Fibroblast of the aortic adventitia (primary cell): ENCODE measurements around the gene ZBTB18. TPM values are rescaled to one million over a fixed set of nuclear protein-coding genes. Genes with fewer than 3 reads are reported as not detected.
A peak's percentile ranks its signal among the peaks of the same experiment; 100 is the strongest.
"Not testable (repeated sequence)": the region's sequence is repeated elsewhere in the genome, so short reads cannot be mapped to it uniquely, and the experiment has no call there.

Experiments
- DNase-seq: peaks from one replicate; pipeline ENCODE4 v3.0.0-alpha.2; 2010; ENCODE audit warnings: low read depth
- H3K4me3 ChIP-seq: 2 replicates; pipeline ENCODE4 v1.5.1; 2011; ENCODE audit warnings: low read depth, mild to moderate bottlenecking, control low read depth, low read length, moderate library complexity
- total RNA-seq: library from RNA; depleted of rRNA; stranded (reverse); fragments of >200 nt; gene quantifications from 2 replicates; pipeline ENCODE4 v1.2.3, GENCODE V29; 2012; ENCODE audit warnings: low replicate concordance
- TF ChIP-seq, protein P1 (sequence below): IDR thresholded peaks from 2 replicates; pipeline ENCODE4 v1.5.1; 2011; ENCODE audit warnings: mild to moderate bottlenecking, low read length, control low read depth, inconsistent platforms; ENCODE audit not compliant: insufficient read depth

Gene ZBTB18
- total RNA-seq, 1 donor, result 2.9 TPM

DNA sequence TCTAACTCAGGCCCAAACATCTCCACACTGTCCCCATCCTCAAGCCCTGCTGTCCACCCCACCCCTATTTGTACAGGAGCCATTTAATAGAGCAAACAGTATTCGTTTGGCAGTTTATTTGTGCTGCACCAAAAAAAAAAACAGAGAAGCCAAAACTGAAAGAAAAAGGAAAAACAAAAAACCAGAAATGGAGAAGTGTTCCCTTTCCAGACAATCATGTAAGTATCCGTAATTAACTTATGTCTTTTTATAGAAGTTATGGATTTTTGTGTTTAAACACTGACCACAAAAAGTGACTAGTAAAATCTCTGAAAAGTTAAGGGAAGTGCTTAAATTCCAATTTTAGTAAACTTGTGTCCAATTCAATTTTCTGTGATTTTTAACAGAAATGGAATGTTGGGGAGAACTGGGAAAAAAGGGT lies 40.4 kb upstream of the ZBTB18 start:
- H3K4me3 ChIP-seq, result no peak overlapping the region
- peak; percentile 22 for DNase-seq
- TF ChIP-seq, protein P1, sequence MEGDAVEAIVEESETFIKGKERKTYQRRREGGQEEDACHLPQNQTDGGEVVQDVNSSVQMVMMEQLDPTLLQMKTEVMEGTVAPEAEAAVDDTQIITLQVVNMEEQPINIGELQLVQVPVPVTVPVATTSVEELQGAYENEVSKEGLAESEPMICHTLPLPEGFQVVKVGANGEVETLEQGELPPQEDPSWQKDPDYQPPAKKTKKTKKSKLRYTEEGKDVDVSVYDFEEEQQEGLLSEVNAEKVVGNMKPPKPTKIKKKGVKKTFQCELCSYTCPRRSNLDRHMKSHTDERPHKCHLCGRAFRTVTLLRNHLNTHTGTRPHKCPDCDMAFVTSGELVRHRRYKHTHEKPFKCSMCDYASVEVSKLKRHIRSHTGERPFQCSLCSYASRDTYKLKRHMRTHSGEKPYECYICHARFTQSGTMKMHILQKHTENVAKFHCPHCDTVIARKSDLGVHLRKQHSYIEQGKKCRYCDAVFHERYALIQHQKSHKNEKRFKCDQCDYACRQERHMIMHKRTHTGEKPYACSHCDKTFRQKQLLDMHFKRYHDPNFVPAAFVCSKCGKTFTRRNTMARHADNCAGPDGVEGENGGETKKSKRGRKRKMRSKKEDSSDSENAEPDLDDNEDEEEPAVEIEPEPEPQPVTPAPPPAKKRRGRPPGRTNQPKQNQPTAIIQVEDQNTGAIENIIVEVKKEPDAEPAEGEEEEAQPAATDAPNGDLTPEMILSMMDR, result no peak

DNA sequence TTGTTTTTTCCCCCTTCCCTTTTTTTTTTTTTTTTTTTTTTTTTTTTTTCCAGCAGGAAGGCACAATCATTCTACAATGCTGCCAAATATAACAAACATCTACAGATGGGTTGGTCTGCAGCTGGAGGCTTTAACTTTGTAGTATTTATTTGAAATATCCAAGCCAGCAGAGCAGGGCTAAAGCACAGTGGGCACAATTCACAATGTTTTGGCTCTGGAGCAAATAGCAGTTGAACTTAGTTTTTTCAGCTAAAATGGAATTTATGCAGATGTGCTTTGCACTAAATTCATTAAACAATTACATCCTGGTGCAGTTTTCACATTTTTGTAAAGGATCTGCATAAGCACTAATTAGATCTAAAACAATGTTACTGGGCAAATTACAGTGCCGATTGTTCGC lies 39.8 kb upstream of the ZBTB18 start:
- H3K4me3 ChIP-seq, result no peak overlapping the region
- peak; percentile 54 for DNase-seq
- TF ChIP-seq, protein P1, result no peak

DNA sequence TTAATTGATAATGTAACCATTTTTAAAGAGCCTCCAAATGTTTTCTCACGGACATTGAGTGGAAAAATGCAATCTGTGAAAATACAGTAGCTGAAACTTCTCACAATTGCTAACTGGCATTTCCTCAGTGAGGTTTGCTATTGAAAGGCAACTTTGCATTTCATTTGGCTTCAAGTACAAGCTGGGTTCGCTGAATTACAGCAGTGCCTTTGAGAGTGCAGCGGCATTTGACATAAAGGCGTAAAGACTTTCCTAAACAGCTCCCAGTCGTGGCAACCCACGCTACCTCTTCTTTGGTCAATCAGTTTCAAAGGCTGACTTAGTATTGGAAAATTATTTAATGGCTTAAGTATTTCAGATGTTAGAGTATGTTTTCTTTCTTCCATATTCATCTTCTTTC lies 39.3 kb upstream of the ZBTB18 start:
- DNase-seq, result no peak
- TF ChIP-seq, protein P1, result no peak
- H3K4me3 ChIP-seq, result no peak overlapping the region

DNA sequence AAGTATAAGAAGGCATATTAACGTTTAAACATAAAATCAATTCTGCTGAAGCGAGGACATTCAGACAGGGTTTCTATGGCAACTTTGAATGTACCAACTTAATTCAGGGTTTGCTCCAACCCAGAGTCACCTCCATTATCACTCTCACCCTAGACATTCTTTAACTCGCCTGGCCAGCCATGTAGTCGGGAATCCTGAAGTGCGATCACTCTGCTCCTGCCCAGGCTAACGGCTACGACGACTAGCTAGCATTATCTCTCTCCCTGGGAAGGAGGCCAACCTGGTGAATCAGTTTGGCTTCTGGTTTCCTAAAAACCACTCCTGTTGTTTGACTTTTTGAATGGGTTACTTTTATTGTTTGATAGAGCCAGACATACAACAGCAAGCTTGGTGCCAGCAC lies 38.9 kb upstream of the ZBTB18 start:
- TF ChIP-seq, protein P1, result no peak
- DNase-seq, result peak; percentile 74
- no peak overlapping the region for H3K4me3 ChIP-seq

DNA sequence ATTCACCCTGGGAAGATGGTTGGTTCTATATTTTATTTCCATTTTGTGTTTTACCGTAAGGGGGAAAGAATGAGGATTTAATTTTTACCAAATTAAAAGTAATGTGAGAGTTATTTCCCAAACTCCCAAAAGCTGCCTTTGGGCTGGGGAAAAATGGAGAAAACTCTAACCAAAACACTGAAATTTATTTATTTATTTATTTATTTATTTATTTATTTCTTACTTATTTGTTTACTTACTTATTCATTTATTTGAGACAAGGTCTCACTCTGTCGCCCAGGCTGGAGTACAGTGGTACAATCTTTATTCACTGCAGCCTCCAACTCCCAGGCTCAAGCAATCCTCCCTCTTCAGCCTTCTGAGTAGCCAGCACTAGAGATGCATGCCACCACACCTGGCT lies 38.0 kb upstream of the ZBTB18 start:
- no peak overlapping the region for H3K4me3 ChIP-seq

DNA sequence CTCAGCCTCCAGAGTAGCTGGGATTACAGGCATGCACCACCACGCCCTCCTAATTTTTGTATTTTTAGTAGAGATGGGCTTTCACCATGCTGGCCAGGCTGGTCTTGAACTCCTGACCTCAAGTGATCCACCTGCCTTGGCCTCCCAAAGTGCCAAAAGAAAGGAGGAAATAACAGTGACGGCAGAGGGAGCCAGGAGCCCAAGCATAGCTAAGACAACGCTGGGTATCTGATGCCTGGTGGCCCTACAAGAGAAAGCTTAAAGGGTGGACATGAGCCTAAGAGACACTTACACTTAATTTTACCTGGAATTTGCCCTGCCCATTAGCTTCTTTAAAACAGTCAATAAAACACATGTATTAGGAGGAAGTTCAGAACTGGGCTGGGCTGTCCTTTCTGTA lies 36.2 kb upstream of the ZBTB18 start:
- not testable (repeated sequence) for DNase-seq, H3K4me3 ChIP-seq

More for the DNA sequence above, 38.0 kb upstream of the ZBTB18 start:
- TF ChIP-seq, protein P1, result no peak
- DNase-seq, result no peak

DNA sequence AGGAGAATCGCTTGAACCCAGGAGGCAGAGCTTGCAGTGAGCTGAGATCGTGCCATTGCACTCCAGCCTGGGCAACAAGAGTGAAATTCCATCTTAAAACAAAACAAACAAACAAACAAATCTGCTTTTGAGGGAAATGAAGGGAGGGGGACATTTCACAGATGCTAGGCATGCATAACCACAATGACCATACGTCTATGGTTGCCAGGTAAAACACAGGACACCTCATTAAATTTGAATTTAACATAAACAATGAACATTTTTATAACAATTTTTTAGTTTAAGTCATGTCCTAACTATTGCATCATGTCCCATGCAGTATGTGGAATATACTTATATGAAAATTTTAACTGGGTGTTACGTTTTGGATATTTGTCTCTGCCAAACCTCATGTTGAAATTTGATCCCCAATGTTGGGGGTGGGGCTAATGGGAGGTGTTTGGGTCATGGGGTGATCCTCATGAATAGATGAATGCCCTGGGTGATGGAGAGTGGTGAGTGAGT lies 31.0 kb upstream of the ZBTB18 start:
- TF ChIP-seq, protein P1, result no peak
- DNase-seq, result peak; percentile 4
- H3K4me3 ChIP-seq, result no peak overlapping the region
